ENCODE data around the gene SPAG5. TPM values are rescaled to one million over a fixed set of nuclear protein-coding genes. Genes with fewer than 3 reads are reported as not detected.

The SPAG5 gene, protein sequence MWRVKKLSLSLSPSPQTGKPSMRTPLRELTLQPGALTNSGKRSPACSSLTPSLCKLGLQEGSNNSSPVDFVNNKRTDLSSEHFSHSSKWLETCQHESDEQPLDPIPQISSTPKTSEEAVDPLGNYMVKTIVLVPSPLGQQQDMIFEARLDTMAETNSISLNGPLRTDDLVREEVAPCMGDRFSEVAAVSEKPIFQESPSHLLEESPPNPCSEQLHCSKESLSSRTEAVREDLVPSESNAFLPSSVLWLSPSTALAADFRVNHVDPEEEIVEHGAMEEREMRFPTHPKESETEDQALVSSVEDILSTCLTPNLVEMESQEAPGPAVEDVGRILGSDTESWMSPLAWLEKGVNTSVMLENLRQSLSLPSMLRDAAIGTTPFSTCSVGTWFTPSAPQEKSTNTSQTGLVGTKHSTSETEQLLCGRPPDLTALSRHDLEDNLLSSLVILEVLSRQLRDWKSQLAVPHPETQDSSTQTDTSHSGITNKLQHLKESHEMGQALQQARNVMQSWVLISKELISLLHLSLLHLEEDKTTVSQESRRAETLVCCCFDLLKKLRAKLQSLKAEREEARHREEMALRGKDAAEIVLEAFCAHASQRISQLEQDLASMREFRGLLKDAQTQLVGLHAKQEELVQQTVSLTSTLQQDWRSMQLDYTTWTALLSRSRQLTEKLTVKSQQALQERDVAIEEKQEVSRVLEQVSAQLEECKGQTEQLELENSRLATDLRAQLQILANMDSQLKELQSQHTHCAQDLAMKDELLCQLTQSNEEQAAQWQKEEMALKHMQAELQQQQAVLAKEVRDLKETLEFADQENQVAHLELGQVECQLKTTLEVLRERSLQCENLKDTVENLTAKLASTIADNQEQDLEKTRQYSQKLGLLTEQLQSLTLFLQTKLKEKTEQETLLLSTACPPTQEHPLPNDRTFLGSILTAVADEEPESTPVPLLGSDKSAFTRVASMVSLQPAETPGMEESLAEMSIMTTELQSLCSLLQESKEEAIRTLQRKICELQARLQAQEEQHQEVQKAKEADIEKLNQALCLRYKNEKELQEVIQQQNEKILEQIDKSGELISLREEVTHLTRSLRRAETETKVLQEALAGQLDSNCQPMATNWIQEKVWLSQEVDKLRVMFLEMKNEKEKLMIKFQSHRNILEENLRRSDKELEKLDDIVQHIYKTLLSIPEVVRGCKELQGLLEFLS
- total RNA-seq: 1 to 10 TPM; 3.3 to 5.8 (median 4.1) TPM

DNA sequence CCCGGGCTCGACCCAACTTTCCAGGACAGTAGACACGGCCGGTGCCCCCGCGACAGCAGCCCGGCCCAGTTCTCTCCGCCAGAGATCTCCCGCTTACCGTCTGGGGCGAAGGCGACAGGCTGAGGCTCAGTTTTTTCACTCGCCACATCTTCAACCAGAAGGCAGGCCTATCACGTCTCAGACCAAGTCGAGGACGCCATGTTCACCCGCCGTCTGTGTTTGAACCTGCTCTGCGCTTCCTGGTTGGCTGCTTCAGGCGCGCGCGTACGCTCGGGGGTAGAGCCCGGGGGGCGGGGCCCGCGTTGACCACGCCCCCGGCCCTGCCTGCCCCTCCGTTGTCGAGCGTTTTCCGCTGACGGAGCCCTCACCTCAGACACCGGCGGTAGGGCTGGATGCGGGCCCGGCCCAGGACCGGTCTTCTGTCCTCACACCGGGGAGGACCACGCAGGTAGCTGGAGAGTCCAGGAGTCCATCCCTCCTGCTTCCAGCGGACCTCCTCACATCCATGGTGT is at the start of gene SPAG5:
TSS of gene SPAG5 (minus strand) at position 227 of the 512 bp plus-strand sequence. CDS start at position 148, 79 bp downstream.
- H3K4me1 ChIP-seq: no peaks in the 10 kb centered on the region
- H3K9me3 ChIP-seq: no peaks in the 10 kb centered on the region
- intact Hi-C loops (cut with DNase I; ENCODE audit: low total_unique reads): no loop called here
- H3K27me3 ChIP-seq: no peaks in the 10 kb centered on the region
- TF ChIP-seq, protein P1, sequence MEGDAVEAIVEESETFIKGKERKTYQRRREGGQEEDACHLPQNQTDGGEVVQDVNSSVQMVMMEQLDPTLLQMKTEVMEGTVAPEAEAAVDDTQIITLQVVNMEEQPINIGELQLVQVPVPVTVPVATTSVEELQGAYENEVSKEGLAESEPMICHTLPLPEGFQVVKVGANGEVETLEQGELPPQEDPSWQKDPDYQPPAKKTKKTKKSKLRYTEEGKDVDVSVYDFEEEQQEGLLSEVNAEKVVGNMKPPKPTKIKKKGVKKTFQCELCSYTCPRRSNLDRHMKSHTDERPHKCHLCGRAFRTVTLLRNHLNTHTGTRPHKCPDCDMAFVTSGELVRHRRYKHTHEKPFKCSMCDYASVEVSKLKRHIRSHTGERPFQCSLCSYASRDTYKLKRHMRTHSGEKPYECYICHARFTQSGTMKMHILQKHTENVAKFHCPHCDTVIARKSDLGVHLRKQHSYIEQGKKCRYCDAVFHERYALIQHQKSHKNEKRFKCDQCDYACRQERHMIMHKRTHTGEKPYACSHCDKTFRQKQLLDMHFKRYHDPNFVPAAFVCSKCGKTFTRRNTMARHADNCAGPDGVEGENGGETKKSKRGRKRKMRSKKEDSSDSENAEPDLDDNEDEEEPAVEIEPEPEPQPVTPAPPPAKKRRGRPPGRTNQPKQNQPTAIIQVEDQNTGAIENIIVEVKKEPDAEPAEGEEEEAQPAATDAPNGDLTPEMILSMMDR (IDR thresholded peaks at IDR 0.05): no peak
- peak; percentile 71 for TF ChIP-seq POLR2A (IDR thresholded peaks at IDR 0.05)
- peak; percentile 75 to 86 (median 84) for TF ChIP-seq POLR2AphosphoS5 (IDR thresholded peaks at IDR 0.05)
- peak within 1 kb of the TSS; percentile 94 to 97 for H3K27ac ChIP-seq
- H3K4me3 ChIP-seq: peak within 1 kb of the TSS; percentile 64 to 74 (median 65)
- DNase-seq (ENCODE audit: low spot score in 2 of 2): peak; percentile 93
- no peaks in the 10 kb centered on the region for H3K36me3 ChIP-seq

DNA sequence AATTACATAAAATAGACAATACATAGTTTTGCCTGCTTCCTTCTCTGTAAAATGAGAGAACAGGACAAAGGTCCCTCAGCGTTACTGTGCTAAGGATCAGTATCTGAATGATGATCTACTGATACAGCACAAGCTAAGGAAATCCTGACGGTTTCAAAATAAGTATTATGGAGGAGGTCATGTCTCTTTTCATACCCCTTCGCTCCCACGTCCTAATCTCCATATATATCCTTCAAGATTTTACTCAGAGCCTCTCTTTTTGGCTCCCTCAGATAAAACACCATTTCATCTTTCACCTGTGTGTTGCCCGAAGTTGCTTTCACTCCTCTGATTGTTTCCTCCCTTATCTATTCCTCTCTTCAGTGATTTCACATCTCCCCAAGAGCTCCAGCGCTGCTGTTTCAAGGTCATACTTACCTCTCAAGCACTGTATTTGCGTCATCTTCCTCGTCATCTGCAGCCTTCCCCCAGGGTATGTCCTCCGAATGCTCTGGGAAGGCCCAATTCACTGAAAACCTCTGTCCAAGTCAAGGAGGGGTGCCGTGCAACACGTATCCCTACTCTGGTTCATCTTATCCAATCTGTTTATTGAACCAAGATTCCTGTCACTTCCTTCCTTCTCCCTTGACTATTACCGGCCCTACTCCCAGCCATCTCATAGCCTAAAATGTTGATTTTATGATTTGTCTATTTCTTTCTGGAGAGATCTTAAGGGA is 47.4 kb upstream of the SPAG5 start:
- peak overlapping the region; percentile 6 to 97 (median 87) for H3K4me3 ChIP-seq
- intact Hi-C loops (cut with DNase I; ENCODE audit: low total_unique reads): no loop called here
- no peak for DNase-seq (ENCODE audit: low spot score in 2 of 2)
- no peaks in the 10 kb centered on the region for H3K27me3 ChIP-seq
- H3K4me1 ChIP-seq: peaks cover 0 to 13% of the 10 kb centered on the region in 2 donors
- TF ChIP-seq, protein P1 (IDR thresholded peaks at IDR 0.05): no peak
- TF ChIP-seq POLR2AphosphoS5 (IDR thresholded peaks at IDR 0.05) (peak in 1 of 3 donors; percentile 32), POLR2A (IDR thresholded peaks at IDR 0.05) (no peak)
- peak overlapping the region; percentile 93 to 95 for H3K27ac ChIP-seq
- no peaks in the 10 kb centered on the region for H3K36me3 ChIP-seq
- H3K9me3 ChIP-seq: no peaks in the 10 kb centered on the region

DNA sequence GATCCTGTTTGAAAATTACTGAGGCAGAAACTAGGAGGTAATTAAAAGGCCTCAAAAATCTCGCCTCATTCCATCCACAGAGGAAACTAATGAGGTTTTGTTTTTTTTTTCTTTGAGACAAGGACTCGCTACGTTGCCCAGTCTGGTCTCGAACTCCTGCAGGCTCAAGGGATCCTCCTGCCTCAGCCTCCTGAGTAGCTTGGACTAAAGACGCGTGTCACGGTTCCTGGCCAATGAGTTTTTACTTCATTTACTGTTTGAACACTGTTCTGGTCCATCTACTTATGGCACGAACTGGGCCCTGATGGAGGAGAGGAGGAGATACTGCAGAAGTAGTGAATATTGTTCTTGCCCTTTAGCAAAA is 46.7 kb upstream of the SPAG5 start:
- Histone ChIP-seq H3K4me1 (peaks cover 0 to 13% of the 10 kb centered on the region in 2 donors), H3K27ac (peak overlapping the region; percentile 93 to 95), H3K4me3 (peak overlapping the region; percentile 87 to 97 (median 97)), H3K9me3 (no peaks in the 10 kb centered on the region), H3K36me3 (no peaks in the 10 kb centered on the region), H3K27me3 (no peaks in the 10 kb centered on the region)
- no peak for DNase-seq (ENCODE audit: low spot score in 2 of 2)
- intact Hi-C loops (cut with DNase I; ENCODE audit: low total_unique reads): no loop called here
- no peak for TF ChIP-seq POLR2AphosphoS5 (IDR thresholded peaks at IDR 0.05)
- no peak for TF ChIP-seq POLR2A (IDR thresholded peaks at IDR 0.05)
- TF ChIP-seq, protein P1 (IDR thresholded peaks at IDR 0.05): no peak

DNA sequence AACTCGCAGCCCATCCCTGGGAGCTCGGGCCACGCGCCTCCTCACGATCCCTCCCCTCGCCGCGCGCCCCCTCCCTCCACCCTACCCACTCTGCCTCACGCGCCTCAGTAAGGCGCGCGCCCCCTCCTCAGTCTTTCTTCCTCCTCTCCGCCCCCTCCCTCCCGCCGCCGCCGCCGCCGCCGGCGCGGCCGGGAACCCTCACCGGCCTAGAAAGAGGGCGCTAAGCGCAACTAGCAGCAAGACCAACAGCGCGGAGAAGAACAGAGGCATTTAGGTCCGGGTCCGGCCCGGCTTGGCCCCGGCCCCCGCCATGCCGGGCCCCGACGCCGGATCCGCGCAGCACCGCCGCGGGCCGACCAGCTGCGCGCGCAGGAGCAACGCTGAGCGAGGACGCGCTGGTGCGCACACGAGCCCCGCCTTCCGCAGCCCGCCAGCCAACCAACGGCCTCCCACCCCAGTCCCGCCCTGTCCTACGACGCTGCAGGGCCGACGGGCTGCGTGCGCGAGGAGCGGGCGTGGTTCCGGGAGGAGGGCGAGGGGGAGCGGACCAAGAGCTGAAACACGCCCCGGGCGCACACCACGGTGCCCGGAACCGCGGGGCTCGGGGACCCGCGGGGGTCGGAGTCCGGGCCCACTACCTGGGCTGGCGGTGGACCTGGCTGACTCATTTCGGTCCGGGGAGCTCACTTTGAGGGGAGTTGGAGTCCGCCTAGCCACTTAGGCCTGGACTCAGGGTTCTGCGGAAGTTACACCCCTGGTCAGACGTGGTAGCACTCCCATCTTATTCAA is 46.2 kb upstream of the SPAG5 start, which contains the start of gene BLTP2:
TSS of gene BLTP2 (minus strand) at position 372 of the 789 bp plus-strand sequence. CDS start at position 270, 102 bp downstream.
- TF ChIP-seq, protein P1 (IDR thresholded peaks at IDR 0.05): peak; percentile 25 to 57 (median 25)
- TF ChIP-seq POLR2AphosphoS5 (IDR thresholded peaks at IDR 0.05) (peak; percentile 75 to 94 (median 85)), POLR2A (IDR thresholded peaks at IDR 0.05) (peak; percentile 85)
- H3K9me3 ChIP-seq: no peaks in the 10 kb centered on the region
- H3K27me3 ChIP-seq: no peaks in the 10 kb centered on the region
- intact Hi-C loops (cut with DNase I; ENCODE audit: low total_unique reads): no loop called here
- H3K4me3 ChIP-seq: peak within 1 kb of the TSS; percentile 87 to 97 (median 97)
- H3K4me1 ChIP-seq: peaks cover 0 to 13% of the 10 kb centered on the region in 2 donors
- peak within 1 kb of the TSS; percentile 93 to 95 for H3K27ac ChIP-seq
- DNase-seq (ENCODE audit: low spot score in 2 of 2): peak; percentile 94 to 96
- no peaks in the 10 kb centered on the region for H3K36me3 ChIP-seq
